Activated effector memory CD4-positive, alpha-beta T cell treated with Interleukin-2 at 50 U/mL for 16 hours (primary cell): ENCODE measurements around the gene CHSY3.

Experiments used
- DNase-seq: peaks from one replicate; pipeline ENCODE4 v3.0.0-alpha.2; 2020

Gene CHSY3

GRCh38 chr5:130102960-130103359 lies 198.7 kb downstream of the CHSY3 start:
- no peak for DNase-seq

GRCh38 chr5:130104895-130105688 lies 200.8 kb downstream of the CHSY3 start:
- DNase-seq, result no peak

- DNase-seq, result no peak
Observed at GRCh38 chr5:130106480-130106879, 202.2 kb downstream of the CHSY3 start.

DNA sequence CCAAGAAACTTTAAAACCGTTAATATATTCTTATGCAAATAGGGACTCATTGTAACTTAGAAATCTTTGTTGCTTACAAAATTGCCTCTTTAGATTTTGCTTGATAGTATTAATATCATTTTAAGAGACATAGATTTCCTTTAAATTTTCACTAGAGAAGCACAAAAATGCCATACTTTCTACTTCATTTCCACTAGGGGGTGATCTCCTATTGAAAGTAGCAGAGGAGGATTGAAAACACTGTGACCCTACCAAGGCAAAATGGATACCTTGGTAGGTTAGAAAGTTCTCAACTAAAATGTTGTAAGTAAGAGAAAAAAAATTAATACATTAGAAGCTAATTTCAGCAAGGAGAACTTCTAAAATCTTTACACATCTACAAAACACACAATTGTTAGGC lies 204.9 kb downstream of the CHSY3 start:
- no peak for DNase-seq

DNA sequence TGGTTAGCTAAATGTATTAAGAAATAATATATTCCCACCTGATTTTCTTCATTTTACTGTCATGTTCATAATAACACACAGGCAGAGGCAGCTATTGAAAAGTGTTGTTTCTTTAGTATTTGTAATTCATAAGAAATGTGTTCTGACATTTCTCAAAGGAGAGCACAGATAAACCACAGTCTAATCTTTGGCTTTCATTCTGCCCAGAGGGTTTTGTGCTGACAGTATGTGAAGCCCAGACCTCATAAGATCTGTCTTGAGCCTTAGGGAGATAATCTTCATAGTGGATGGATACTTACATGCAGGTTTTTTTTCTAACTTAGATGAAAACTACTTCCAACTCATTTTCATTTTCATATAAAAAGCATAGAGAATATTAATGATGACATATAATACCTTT lies 206.1 kb downstream of the CHSY3 start:
- no peak for DNase-seq

GRCh38 chr5:130111746-130112145 lies 207.5 kb downstream of the CHSY3 start:
- DNase-seq, result no peak

GRCh38 chr5:130112246-130112645 lies 208.0 kb downstream of the CHSY3 start:
- no peak for DNase-seq

GRCh38 chr5:130115686-130116085 lies 211.4 kb downstream of the CHSY3 start:
- no peak for DNase-seq

- DNase-seq, result no peak
Observed at GRCh38 chr5:130116462-130116861, 212.2 kb downstream of the CHSY3 start.

DNA sequence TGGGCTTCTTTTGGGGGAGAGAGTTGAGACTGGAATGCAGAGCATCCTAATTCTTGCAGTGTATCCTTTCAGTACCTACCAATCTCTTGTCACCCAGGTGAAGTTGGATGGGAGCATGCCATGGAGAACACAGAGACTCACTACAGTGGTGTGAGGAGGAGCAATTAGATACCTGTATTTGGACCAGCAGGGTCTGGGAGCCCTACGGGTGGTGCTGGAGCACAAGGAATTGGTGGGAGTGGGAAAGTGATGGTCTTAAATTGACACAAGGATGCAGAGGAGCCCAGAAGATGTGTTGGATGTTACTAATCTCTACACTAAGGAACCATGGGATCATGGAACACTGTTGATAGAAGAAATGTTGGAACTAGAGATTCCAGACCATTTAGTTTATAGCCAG lies 212.7 kb downstream of the CHSY3 start:
- no peak for DNase-seq

DNA sequence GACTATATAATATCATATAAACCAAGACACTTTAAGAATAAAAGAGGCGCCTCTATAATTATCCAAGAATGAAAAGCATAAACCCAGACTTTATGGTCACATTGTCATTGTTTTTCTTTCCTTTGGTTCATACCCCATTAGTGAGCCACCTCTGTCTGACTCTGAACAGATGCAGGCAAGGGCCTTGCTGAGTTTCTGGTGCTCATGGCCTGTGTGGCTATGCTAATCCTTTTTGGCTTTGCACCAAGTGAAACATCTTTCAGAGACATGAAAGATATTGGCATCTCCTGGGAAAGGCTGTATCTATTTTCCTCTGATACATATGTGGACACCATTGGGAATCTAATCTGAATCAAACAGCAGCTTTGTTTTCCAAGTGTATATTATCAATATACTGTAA lies 222.5 kb downstream of the CHSY3 start:
- DNase-seq, result no peak

DNA sequence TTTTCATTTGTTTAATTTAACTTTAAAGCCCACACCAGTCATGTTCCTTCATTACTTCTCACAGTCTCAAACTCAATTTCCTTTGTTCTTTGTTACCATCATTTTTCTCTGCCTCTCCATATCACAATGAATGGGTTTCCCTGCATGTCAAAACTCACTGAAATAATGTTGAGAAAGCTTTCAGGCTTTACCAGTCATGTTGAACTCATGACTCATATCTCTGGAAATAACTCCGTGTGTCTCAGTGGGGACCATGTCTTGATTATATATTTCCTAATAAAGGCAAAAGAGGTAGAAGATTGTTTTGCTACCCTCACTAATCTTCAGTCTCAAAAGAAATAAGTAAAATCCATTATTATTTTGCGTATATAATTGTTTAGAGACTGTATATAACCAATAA lies 231.2 kb downstream of the CHSY3 start:
- DNase-seq, result no peak

- DNase-seq, result no peak
Observed at GRCh38 chr5:130136300-130136699, 232.0 kb downstream of the CHSY3 start.

DNA sequence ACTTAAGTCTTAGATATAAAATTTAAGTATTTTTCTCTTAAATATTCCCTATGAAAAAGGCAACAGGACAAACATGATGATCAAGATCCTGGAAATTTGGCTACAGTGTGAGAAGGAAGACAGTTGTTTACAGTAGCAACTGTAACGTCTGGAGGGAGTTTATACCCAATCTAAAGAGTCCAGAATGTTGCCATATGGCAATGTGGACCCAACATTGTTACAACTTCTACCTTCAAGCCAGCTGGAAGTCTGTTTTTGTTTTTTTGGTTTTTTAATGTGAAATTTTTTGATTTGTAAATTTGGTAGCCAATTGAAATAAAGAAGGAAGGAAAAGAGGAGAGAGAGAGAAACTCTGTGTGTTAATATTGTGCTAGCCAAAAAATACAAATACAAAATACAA lies 233.4 kb downstream of the CHSY3 start:
- DNase-seq, result no peak

DNA sequence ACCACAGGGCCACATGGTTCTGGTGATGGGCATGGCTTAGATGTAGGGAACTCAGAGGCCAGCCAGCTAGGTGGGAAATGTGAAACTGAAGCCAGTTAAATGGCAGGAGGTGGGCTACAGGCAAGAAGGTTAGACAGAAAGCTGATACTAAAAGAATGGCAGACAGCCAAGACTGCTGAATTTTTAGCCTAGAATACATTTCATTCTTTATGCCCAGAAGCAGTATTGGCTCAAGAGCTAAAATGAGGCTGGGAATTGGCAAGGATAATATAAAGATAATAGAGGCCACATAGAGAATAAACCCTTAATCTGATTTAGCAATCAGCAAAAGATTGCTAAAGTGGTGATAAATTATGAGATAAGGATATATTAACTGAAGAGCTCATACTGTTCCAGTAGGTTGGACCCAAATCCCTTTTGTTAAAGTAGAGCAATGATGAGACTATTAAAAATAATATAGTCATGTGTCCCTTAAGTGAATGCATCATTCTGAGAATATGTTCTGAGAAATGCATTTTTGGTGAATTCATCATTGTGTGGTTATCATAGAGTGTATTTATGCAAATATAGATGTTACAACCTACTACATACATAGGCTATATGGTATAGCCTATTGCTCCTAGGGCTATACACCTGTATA lies 234.3 kb downstream of the CHSY3 start:
- no peak for DNase-seq

DNA sequence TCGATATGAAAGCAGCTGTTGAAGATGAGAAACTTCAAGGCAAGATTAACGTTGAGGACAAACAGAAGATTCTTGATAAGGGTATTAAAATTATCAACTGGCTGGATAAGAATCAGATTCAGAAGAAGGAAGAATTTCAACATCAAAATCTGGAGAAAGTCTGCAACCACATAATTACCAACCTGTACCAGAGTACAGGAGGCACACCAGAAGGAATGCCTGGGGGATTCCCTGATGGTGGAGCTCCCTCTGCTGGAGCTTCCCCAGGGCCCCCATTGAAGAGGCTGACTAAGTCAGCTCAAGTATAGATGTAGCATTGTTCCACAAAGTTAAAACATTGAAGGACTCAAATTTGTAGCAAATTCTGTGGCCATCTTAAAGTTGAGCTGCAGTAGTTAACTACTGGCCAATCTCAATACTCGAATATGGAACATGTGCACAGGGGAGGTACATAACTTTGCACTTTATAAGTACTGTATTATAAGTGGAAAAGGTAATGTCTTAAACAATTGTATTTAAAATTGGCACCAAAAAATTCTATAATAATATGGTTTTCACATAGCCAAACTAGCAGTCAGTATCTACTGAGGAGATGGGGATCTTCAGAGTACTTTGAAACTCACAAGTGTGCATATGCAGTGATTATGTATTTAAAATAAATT lies 237.5 kb downstream of the CHSY3 start:
- no peak for DNase-seq

- no peak for DNase-seq
Observed at GRCh38 chr5:130151239-130151638, 247.0 kb downstream of the CHSY3 start.

GRCh38 chr5:130155345-130156011 lies 251.2 kb downstream of the CHSY3 start:
- DNase-seq, result no peak

GRCh38 chr5:130158036-130158435 lies 253.8 kb downstream of the CHSY3 start:
- no peak for DNase-seq

GRCh38 chr5:130159968-130160367 lies 255.7 kb downstream of the CHSY3 start:
- DNase-seq, result no peak

DNA sequence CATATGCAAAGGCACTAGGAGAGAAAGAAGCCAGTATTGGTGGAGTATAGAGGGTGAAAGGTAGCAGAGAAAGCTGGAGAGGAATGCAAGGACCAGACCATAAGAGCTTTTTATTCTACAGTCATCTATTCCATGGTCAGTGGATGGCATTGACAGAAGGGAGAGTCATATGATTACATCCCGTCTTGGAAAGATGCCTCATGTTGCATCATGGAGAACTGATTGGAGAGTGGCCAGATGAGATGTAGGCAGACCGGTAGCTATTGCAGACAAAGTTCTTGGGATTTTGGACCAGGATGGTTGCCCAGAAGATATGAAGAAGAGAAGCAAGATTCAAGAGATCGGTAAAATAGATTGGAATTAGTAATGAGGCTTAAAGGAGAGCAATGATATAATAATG lies 260.7 kb downstream of the CHSY3 start:
- no peak for DNase-seq

DNA sequence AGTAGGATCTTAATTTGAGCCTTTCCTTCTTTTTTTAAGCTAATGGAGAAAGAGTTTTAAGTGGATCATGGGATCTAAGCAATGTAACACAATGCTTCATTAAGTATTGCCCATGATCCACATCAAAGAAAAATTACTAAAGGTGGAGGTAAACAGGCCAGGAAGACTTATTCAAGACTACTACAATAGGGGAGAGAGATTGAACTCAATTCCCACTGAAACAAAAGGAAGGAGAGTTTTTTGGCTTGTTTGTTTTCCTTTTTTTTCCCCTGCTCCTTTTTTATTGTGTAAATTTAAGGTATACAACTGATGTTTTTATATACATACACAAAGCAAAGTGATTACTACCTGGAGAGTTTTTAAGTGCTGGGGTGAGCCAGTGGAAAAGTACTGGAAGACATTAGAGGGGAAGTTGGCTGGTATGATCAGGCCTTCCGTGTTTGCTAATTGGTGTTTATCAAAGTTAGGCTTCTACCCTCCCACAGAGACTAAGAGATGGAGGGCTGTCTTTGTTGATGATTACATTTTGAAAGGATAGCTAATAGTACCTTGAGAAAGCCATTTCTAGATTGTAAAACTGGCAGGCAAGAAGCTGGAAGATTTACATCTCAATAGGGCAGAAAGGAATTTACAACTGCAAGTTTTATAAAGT lies 262.7 kb downstream of the CHSY3 start:
- no peak for DNase-seq

GRCh38 chr5:130168211-130168610 lies 263.9 kb downstream of the CHSY3 start:
- DNase-seq, result no peak
